PC-9 (cell line): ENCODE measurements around the gene CD72.

Source experiments
- EZH2 ChIP-seq: fragments of 200-600 bp; sonication (generic); IDR thresholded peaks from 2 replicates; pipeline ENCODE4 v1.8.0; 2017; ENCODE audit warnings: antibody characterized with exemption, low read depth
- TF ChIP-seq, protein P1 (sequence below): fragments of 200-600 bp; sonication (generic); conservative IDR thresholded peaks from 2 replicates; pipeline ENCODE4 v1.6.1; 2017; ENCODE audit warnings: mixed run types, antibody characterized with exemption, mild to moderate bottlenecking, moderate library complexity

DNA sequence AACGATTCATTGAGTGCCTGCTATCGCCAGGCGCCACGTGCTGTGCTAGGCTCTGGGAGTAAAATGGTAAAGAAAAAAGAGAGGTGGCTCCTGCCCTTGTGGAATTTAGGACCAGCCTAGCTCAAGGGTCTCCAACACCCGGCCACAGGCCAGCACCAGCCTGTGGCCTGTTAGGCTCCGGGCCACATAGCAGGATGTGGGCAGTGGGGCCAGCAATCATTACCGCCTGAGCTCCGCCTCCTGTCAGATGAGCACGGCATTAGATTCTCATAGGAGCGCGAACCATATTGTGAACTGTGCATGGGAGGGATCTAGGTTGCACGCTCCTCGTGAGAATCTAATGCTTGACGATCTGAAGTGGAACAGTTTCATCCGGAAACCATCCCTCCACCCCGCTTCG is 38.1 kb upstream of the CD72 start:
- TF ChIP-seq, protein P1, sequence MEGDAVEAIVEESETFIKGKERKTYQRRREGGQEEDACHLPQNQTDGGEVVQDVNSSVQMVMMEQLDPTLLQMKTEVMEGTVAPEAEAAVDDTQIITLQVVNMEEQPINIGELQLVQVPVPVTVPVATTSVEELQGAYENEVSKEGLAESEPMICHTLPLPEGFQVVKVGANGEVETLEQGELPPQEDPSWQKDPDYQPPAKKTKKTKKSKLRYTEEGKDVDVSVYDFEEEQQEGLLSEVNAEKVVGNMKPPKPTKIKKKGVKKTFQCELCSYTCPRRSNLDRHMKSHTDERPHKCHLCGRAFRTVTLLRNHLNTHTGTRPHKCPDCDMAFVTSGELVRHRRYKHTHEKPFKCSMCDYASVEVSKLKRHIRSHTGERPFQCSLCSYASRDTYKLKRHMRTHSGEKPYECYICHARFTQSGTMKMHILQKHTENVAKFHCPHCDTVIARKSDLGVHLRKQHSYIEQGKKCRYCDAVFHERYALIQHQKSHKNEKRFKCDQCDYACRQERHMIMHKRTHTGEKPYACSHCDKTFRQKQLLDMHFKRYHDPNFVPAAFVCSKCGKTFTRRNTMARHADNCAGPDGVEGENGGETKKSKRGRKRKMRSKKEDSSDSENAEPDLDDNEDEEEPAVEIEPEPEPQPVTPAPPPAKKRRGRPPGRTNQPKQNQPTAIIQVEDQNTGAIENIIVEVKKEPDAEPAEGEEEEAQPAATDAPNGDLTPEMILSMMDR, result no peak
- no peak for TF ChIP-seq EZH2
